H1 (cell line): Measurements from ENCODE around the gene GZMM. TPM values are rescaled to one million over a fixed set of nuclear protein-coding genes. Genes with fewer than 3 reads are reported as not detected.

ENCODE experiments used
- CTCF ChIA-PET: fragments of 300-600 bp; sonication (Branson Sonifier 250); formaldehyde crosslinking; loops from one replicate; lab custom pipeline; 2021; ENCODE audit not compliant: partially characterized antibody; lab: Charles Lee
- POLR2A ChIA-PET: fragments of 300-600 bp; sonication (Branson Sonifier 250); formaldehyde crosslinking; loops from one replicate; lab custom pipeline; 2021; ENCODE audit warnings: inconsistent platforms; ENCODE audit not compliant: partially characterized antibody; lab: Charles Lee
- DNase-seq, 2 experiments: peaks; one replicate each; pipeline versions ENCODE4 v3.0.0 to v3.0.0-alpha.2; 2010 to 2022; ENCODE audit warnings: low spot score in 2 of 2, low read depth in 1 of 2, mixed read lengths in 1 of 2
- FAIRE-seq: peaks from 2 replicates; lab custom pipeline; 2011; peaks lifted over from hg19 to GRCh38; lab: Jason Lieb, UNC
- H2AFZ ChIP-seq: 2 replicates; pipeline ENCODE4 v1.8.1; 2012; ENCODE audit warnings: low read length, inconsistent platforms
- H2AK5ac ChIP-seq: 2 replicates; pipeline ENCODE4 v1.6.1; 2013; ENCODE audit warnings: low read depth, low read length
- H2BK120ac ChIP-seq: replicated peaks from 2 replicates; pipeline ENCODE3; 2013; ENCODE audit warnings: low read depth, low read length, inconsistent platforms
- H2BK12ac ChIP-seq: 2 replicates; pipeline ENCODE4 v1.6.1; 2013; ENCODE audit warnings: low read depth, low read length
- H2BK15ac ChIP-seq: 2 replicates; pipeline ENCODE4 v1.6.1; 2013; ENCODE audit warnings: low read length
- H2BK20ac ChIP-seq: 2 replicates; pipeline ENCODE4 v1.6.1; 2013; ENCODE audit warnings: low read length
- H2BK5ac ChIP-seq: 2 replicates; pipeline ENCODE4 v1.6.1; 2013; ENCODE audit warnings: low read depth, low read length
- H3K14ac ChIP-seq: 2 replicates; pipeline ENCODE4 v1.6.1; 2013; ENCODE audit warnings: inconsistent platforms; ENCODE audit not compliant: insufficient read length
- H3K18ac ChIP-seq: 2 replicates; pipeline ENCODE4 v1.6.1; 2013; ENCODE audit warnings: low read length; ENCODE audit errors: extremely low read depth
- H3K23ac ChIP-seq: 2 replicates; pipeline ENCODE4 v1.6.1; 2013; ENCODE audit warnings: inconsistent platforms; ENCODE audit not compliant: insufficient read length
- H3K23me2 ChIP-seq: 2 replicates; pipeline ENCODE4 v1.6.1; 2013; ENCODE audit warnings: low read depth, low read length
- H3K27ac ChIP-seq: 2 replicates; pipeline ENCODE4 v1.6.1; 2011; ENCODE audit warnings: low read depth, low read length, inconsistent platforms
- H3K27me3 ChIP-seq, 4 experiments: replicated peaks in 1 of 4; 1 replicate in 1 of 4; 2 replicates in 3 of 4; pipeline versions ENCODE4 v1.6.1 to v1.8.1; 2011 to 2013; ENCODE audit warnings: low read length in 3 of 4, mild to moderate bottlenecking in 3 of 4, inconsistent platforms in 2 of 4, mixed read lengths in 2 of 4, moderate library complexity in 1 of 4; ENCODE audit not compliant: control insufficient read depth in 3 of 4, insufficient read depth in 3 of 4; ENCODE audit errors: extremely low read depth in 1 of 4
- H3K36me3 ChIP-seq, 4 experiments: 2 replicates each; pipeline versions ENCODE4 v1.6.1 to v1.8.1; 2011 to 2013; ENCODE audit warnings: mild to moderate bottlenecking in 4 of 4, low read length in 3 of 4, moderate library complexity in 2 of 4, control low read depth in 1 of 4, inconsistent platforms in 1 of 4; ENCODE audit not compliant: insufficient read depth in 4 of 4, control insufficient read depth in 2 of 4
- H3K4ac ChIP-seq: replicated peaks from 2 replicates; pipeline ENCODE3; 2013; ENCODE audit warnings: low read length, low read depth, mixed read lengths, inconsistent platforms; ENCODE audit not compliant: insufficient read length
- H3K4me1 ChIP-seq, 4 experiments: replicated peaks in 1 of 4; 1 replicate in 1 of 4; 2 replicates in 3 of 4; pipeline versions ENCODE4 v1.6.1 to v1.8.1; 2011 to 2013; ENCODE audit warnings: low read length in 3 of 4, inconsistent platforms in 2 of 4, mixed read lengths in 1 of 4; ENCODE audit not compliant: insufficient read depth in 4 of 4, control insufficient read depth in 3 of 4
- H3K4me2 ChIP-seq, 2 experiments: 2 replicates each; pipeline versions ENCODE4 v1.6.1 to v1.8.1; 2011 to 2013; ENCODE audit warnings: low read depth in 2 of 2, low read length in 2 of 2, control low read depth in 1 of 2, inconsistent platforms in 1 of 2, mild to moderate bottlenecking in 1 of 2; ENCODE audit not compliant: insufficient read depth in 1 of 2
- H3K4me3 ChIP-seq, 4 experiments: fragments of 200-600, 300-600 bp in 1 of 4; sonication (generic), shearing (Covaris generic), sonication (Bioruptor Twin) in 1 of 4; 2 replicates each; pipeline versions ENCODE4 v1.5.1 to v1.8.1; 2011 to 2016; ENCODE audit warnings: low read length in 4 of 4, low read depth in 3 of 4, control low read depth in 2 of 4, inconsistent platforms in 2 of 4, mild to moderate bottlenecking in 2 of 4, mixed read lengths in 1 of 4, moderate library complexity in 1 of 4; ENCODE audit not compliant: insufficient read depth in 2 of 4; ENCODE audit errors: extremely low read depth in 1 of 4
- H3K56ac ChIP-seq: replicated peaks from 2 replicates; pipeline ENCODE3; 2013; ENCODE audit warnings: low read depth, mild to moderate bottlenecking, mixed read lengths, low read length, inconsistent platforms; ENCODE audit not compliant: insufficient read length
- H3K79me1 ChIP-seq: 2 replicates; pipeline ENCODE4 v1.6.1; 2013; ENCODE audit warnings: low read depth, low read length, control low read depth
- H3K79me2 ChIP-seq, 2 experiments: 2 replicates each; pipeline versions ENCODE4 v1.6.1 to v1.8.1; 2012 to 2013; ENCODE audit warnings: low read length in 2 of 2, mild to moderate bottlenecking in 2 of 2, inconsistent platforms in 1 of 2; ENCODE audit not compliant: insufficient read depth in 2 of 2, control insufficient read depth in 1 of 2
- H3K9ac ChIP-seq, 4 experiments: replicated peaks in 1 of 4; 1 replicate in 1 of 4; 2 replicates in 3 of 4; pipeline versions ENCODE4 v1.6.1 to v1.8.1; 2011 to 2013; ENCODE audit warnings: low read depth in 3 of 4, low read length in 3 of 4, control low read depth in 2 of 4, mild to moderate bottlenecking in 2 of 4, moderate library complexity in 2 of 4, inconsistent platforms in 1 of 4; ENCODE audit errors: extremely low read depth in 1 of 4
- H3K9me3 ChIP-seq, 2 experiments: 2 replicates each; pipeline versions ENCODE4 v1.6.1 to v1.8.1; 2012 to 2013; ENCODE audit warnings: mild to moderate bottlenecking in 2 of 2, moderate library complexity in 2 of 2, control low read depth in 1 of 2, inconsistent platforms in 1 of 2, low read depth in 1 of 2, low read length in 1 of 2, mixed read lengths in 1 of 2; ENCODE audit not compliant: insufficient read depth in 2 of 2
- H4K20me1 ChIP-seq, 2 experiments: replicated peaks in 1 of 2; 2 replicates each; pipeline versions ENCODE3 to v1.8.1; 2011 to 2013; ENCODE audit warnings: inconsistent platforms in 2 of 2, low read length in 2 of 2, mild to moderate bottlenecking in 1 of 2; ENCODE audit not compliant: insufficient read depth in 2 of 2, control insufficient read depth in 1 of 2
- H4K5ac ChIP-seq: 2 replicates; pipeline ENCODE4 v1.6.1; 2013; ENCODE audit warnings: low read length, low read depth, mixed read lengths, inconsistent platforms; ENCODE audit not compliant: insufficient read length
- H4K8ac ChIP-seq: 2 replicates; pipeline ENCODE4 v1.8.0; 2013; ENCODE audit warnings: mild to moderate bottlenecking, moderate library complexity, low read length, inconsistent platforms; ENCODE audit not compliant: insufficient read depth; ENCODE audit errors: extremely low read depth
- H4K91ac ChIP-seq: replicated peaks from 2 replicates; pipeline ENCODE3; 2013; ENCODE audit warnings: low read length, mixed read lengths, inconsistent platforms; ENCODE audit not compliant: insufficient read length
- ASH2L ChIP-seq: fragments of 200-600, 300-600 bp; sonication (generic); IDR thresholded peaks from one replicate; pipeline ENCODE4 v1.7.1; 2017; ENCODE audit warnings: low read length
- BCL11A ChIP-seq, 2 experiments: IDR thresholded peaks; one replicate each; pipeline ENCODE4 v1.6.1; 2011; ENCODE audit warnings: low read depth in 2 of 2, low read length in 2 of 2, mild to moderate bottlenecking in 2 of 2
- CHD2 ChIP-seq: IDR thresholded peaks from 2 replicates; pipeline ENCODE4 v1.6.1; 2012; ENCODE audit warnings: low read length, improper control_type of control experiment
- EGR1 ChIP-seq: IDR thresholded peaks from 2 replicates; pipeline ENCODE4 v1.6.1; 2011; ENCODE audit warnings: low read depth, low read length, borderline replicate concordance
- FOSL1 ChIP-seq: IDR thresholded peaks from 2 replicates; pipeline ENCODE4 v1.6.1; 2011; ENCODE audit warnings: mild to moderate bottlenecking, low read depth, low read length, moderate library complexity; ENCODE audit not compliant: insufficient read depth
- NRF1 ChIP-seq: IDR thresholded peaks from 2 replicates; pipeline ENCODE4 v1.6.1; 2011; ENCODE audit warnings: mild to moderate bottlenecking, low read depth, low read length, improper control_type of control experiment
- POLR2A ChIP-seq, 2 experiments: IDR thresholded peaks; 1 replicate in 1 of 2; 2 replicates in 1 of 2; pipeline ENCODE4 v1.6.1; 2011; ENCODE audit warnings: low read depth in 2 of 2, low read length in 2 of 2, mild to moderate bottlenecking in 2 of 2; ENCODE audit errors: control extremely low read depth in 1 of 2
- RBBP5 ChIP-seq: IDR thresholded peaks from 2 replicates; pipeline ENCODE4 v1.7.1; 2012; ENCODE audit warnings: low read depth, mild to moderate bottlenecking, inconsistent platforms, low read length, moderate library complexity, borderline replicate concordance
- SP4 ChIP-seq: IDR thresholded peaks from 2 replicates; pipeline ENCODE4 v1.6.1; 2012; ENCODE audit warnings: low read length, inconsistent platforms
- TAF7 ChIP-seq: optimal IDR thresholded peaks from 2 replicates; pipeline ENCODE3; 2011; ENCODE audit warnings: low read depth, mild to moderate bottlenecking, inconsistent platforms, low read length, moderate library complexity, borderline replicate concordance
- TCF12 ChIP-seq: IDR thresholded peaks from 2 replicates; pipeline ENCODE4 v1.6.1; 2011; ENCODE audit warnings: low read depth, mild to moderate bottlenecking, low read length
- WGBS, 2 experiments: shearing (Covaris generic) in 1 of 2; methylation state at CpG; one replicate each; pipeline versions ENCODE4 v1.1.6 to v1.1.7; 2013 to 2015; ENCODE audit warnings: low lambda C conversion rate in 2 of 2, mixed read lengths in 2 of 2, inconsistent platforms in 1 of 2, low coverage in 1 of 2, missing lambda C conversion rate in 1 of 2; ENCODE audit not compliant: insufficient replicate concordance in 2 of 2, insufficient coverage in 1 of 2, insufficient read length in 1 of 2; ENCODE audit errors: extremely low coverage in 1 of 2, missing lambda C conversion rate in 1 of 2; 5-methylcytosine and 5-hydroxymethylcytosine counted together
- polyA plus RNA-seq, 7 experiments: library from polyadenylated mRNA; depleted of rRNA in 3 of 7; stranded (reverse) in 5 of 7; unstranded in 2 of 7; fragments of >200 nt in 5 of 7; fragments of 200-250 nt in 2 of 7; gene quantifications; 1 replicate in 5 of 7; 2 replicates in 1 of 7; 4 replicates in 1 of 7; pipeline versions ENCODE4 v1.2.1 to v1.2.3, GENCODE V29; 2011 to 2013; ENCODE audit warnings: missing spikeins in 2 of 7, mixed read lengths in 2 of 7
- total RNA-seq: library from RNA; stranded (reverse); fragmentation: NEBNext Ultra II Directional; extraction: Animal tissue kit (Norgen Biotek cat#: 25700); gene quantifications from 2 replicates; pipeline ENCODE4 v1.2.1, GENCODE V29; 2021
- TF ChIP-seq, protein P1 (sequence below): IDR thresholded peaks from 2 replicates; pipeline ENCODE4 v1.6.1; 2012; ENCODE audit warnings: inconsistent platforms
- TF ChIP-seq, protein P2 (sequence below): IDR thresholded peaks from 2 replicates; pipeline ENCODE4 v1.6.1; 2012; ENCODE audit warnings: low read length, inconsistent platforms

The GZMM gene
- total and polyA plus RNA-seq, 2 of the 8 experiments (the other 6 are each of a cell fraction or from before 2014, with no cell fraction given) = 0.09 to 0.32 TPM

DNA sequence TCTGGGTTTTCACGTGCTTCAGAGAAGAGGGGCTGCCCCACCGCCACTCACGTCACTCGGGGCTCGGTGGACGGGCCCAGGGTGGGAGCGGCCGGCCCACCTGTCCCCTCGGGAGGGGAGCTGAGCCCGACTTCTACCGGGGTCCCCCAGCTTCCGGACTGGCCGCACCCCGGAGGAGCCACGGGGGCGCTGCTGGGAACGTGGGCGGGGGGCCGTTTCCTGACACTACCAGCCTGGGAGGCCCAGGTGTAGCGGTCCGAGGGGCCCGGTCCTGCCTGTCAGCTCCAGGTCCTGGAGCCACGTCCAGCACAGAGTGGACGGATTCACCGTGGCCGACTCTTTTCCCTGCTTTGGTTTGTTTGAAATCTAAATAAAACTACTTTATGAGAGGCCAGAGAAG lies 2.2 kb upstream of the GZMM start:
- H3K9me3 ChIP-seq = no peaks in the 10 kb centered on the region
- no peak overlapping the region for H2BK5ac ChIP-seq
- POLR2A ChIA-PET = interaction anchor here (0.7 to 4.2 kb wide), 8 partner anchors 9 to 53 kb away, joined by 3 to 43 read pairs (median 4); partner anchors contain the start of gene CDC34
- H2BK20ac ChIP-seq = no peak overlapping the region
- no peak overlapping the region for H3K18ac ChIP-seq
- no peak overlapping the region for H3K4ac ChIP-seq
- H2BK15ac ChIP-seq = no peak overlapping the region
- CTCF ChIA-PET = interaction anchor here (1.4 to 2.0 kb wide), 2 partner anchors 9 to 30 kb away, joined by 4 to 7 read pairs; no protein-coding TSS in a partner anchor
- H2AK5ac ChIP-seq = no peak overlapping the region
- 98% methylated on average over 17 of the region's 26 CpGs; no CpG with 5 or more reads in 1 of the 2 experiments for WGBS, 2 experiments
- no peak overlapping the region for H3K23ac ChIP-seq
- H3K56ac ChIP-seq = no peak overlapping the region
- no peak overlapping the region for H3K9ac ChIP-seq
- H3K14ac ChIP-seq = no peak overlapping the region
- no peaks in the 10 kb centered on the region for H3K79me2 ChIP-seq
- H2BK12ac ChIP-seq = no peak overlapping the region
- DNase-seq = no peak
- FAIRE-seq = no peak
- peaks cover 2 to 38% (median 15%) of the 10 kb centered on the region in 4 experiments; a peak in 6 of 8 replicates for H3K36me3 ChIP-seq
- peaks cover 7% of the 10 kb centered on the region; the same call in 1 of the 2 replicates for H3K79me1 ChIP-seq
- H4K91ac ChIP-seq = no peak overlapping the region
- no peak overlapping the region for H4K8ac ChIP-seq
- no peak overlapping the region for H3K4me3 ChIP-seq
- no peak overlapping the region for H4K5ac ChIP-seq
- no peaks in the 10 kb centered on the region for H3K27me3 ChIP-seq
- peaks cover 2 to 21% of the 10 kb centered on the region in 2 experiments for H4K20me1 ChIP-seq
- H3K4me1 ChIP-seq = no peaks in the 10 kb centered on the region; a peak in 1 of 7 replicates
- no peak overlapping the region for H3K27ac ChIP-seq
- H2AFZ ChIP-seq = no peak overlapping the region
- H2BK120ac ChIP-seq = no peak overlapping the region
- peaks cover 3% of the 10 kb centered on the region; the same call in 1 of the 2 replicates for H3K23me2 ChIP-seq
- H3K4me2 ChIP-seq = no peak overlapping the region
- TF ChIP-seq TCF12 (no peak), CHD2 (no peak), POLR2A (IDR thresholded peaks at IDR 0.05; ENCODE audit: control extremely low read depth in 1 of 2, low read depth in 2 of 2, low read length in 2 of 2) (no peak), ASH2L (no peak), BCL11A (IDR thresholded peaks at IDR 0.05; ENCODE audit: low read depth in 2 of 2, low read length in 2 of 2) (no peak), EGR1 (no peak), NRF1 (no peak), SP4 (no peak), FOSL1 (no peak), RBBP5 (no peak), TAF7 (no peak)
- TF ChIP-seq, protein P1, sequence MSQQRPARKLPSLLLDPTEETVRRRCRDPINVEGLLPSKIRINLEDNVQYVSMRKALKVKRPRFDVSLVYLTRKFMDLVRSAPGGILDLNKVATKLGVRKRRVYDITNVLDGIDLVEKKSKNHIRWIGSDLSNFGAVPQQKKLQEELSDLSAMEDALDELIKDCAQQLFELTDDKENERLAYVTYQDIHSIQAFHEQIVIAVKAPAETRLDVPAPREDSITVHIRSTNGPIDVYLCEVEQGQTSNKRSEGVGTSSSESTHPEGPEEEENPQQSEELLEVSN = no peak
- TF ChIP-seq, protein P2, sequence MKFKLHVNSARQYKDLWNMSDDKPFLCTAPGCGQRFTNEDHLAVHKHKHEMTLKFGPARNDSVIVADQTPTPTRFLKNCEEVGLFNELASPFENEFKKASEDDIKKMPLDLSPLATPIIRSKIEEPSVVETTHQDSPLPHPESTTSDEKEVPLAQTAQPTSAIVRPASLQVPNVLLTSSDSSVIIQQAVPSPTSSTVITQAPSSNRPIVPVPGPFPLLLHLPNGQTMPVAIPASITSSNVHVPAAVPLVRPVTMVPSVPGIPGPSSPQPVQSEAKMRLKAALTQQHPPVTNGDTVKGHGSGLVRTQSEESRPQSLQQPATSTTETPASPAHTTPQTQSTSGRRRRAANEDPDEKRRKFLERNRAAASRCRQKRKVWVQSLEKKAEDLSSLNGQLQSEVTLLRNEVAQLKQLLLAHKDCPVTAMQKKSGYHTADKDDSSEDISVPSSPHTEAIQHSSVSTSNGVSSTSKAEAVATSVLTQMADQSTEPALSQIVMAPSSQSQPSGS = no peak
